ENCODE results near the gene CLIC5.

GRCh38 chr6:45838451-45838850 is 177.2 kb downstream of the CLIC5 start:
- no peak for TF ChIP-seq CTCF (IDR thresholded peaks at IDR 0.05)
- TF ChIP-seq POLR2A (IDR thresholded peaks at IDR 0.05), result no peak
